A673 (cell line): Measurements from ENCODE around the gene MIS12. TPM values are rescaled to one million over a fixed set of nuclear protein-coding genes. Genes with fewer than 3 reads are reported as not detected.

Experiments
- BruUV-seq: library from RNA; stranded (reverse); fragments of 400-500 nt; replicated peaks from 2 replicates; lab custom pipeline; 2021; lab: Mats Ljungman, UMichigan
- CTCF ChIA-PET: fragments of 300-600 bp; sonication (Branson Sonifier 250); formaldehyde crosslinking; loops from one replicate; lab custom pipeline; 2022; ENCODE audit warnings: antibody characterized with exemption; lab: Charles Lee
- POLR2A ChIA-PET: fragments of 300-600 bp; sonication (Branson Sonifier 250); formaldehyde crosslinking; loops from one replicate; lab custom pipeline; 2022; ENCODE audit warnings: antibody characterized with exemption; ENCODE audit not compliant: low non-redundant PET; lab: Charles Lee
- DNase-seq: peaks from one replicate; pipeline ENCODE4 v3.0.0-alpha.2; 2015; ENCODE audit warnings: low spot score
- H3K27ac ChIP-seq: fragments of 200-600 bp; sonication (generic); 2 replicates; pipeline ENCODE4 v1.5.1; 2016; ENCODE audit warnings: mixed run types, low read depth, mild to moderate bottlenecking, mixed read lengths, antibody characterized with exemption, low read length; ENCODE audit not compliant: poor library complexity, severe bottlenecking
- H3K27me3 ChIP-seq: fragments of 200-600 bp; sonication (generic); replicated peaks from 2 replicates; pipeline ENCODE4 v1.6.1; 2017; ENCODE audit warnings: mixed run types, low read depth, mild to moderate bottlenecking, mixed read lengths, antibody characterized with exemption, low read length; ENCODE audit not compliant: insufficient read depth, poor library complexity
- H3K36me3 ChIP-seq: fragments of 200-600 bp; sonication (generic); 2 replicates; pipeline ENCODE4 v1.6.1; 2016; ENCODE audit warnings: mixed run types, mild to moderate bottlenecking, mixed read lengths, antibody characterized with exemption, low read length; ENCODE audit not compliant: insufficient read depth, poor library complexity, severe bottlenecking
- H3K4me1 ChIP-seq: fragments of 200-600 bp; sonication (generic); 2 replicates; pipeline ENCODE4 v1.6.1; 2017; ENCODE audit warnings: mixed run types, mild to moderate bottlenecking, mixed read lengths, antibody characterized with exemption, low read length; ENCODE audit not compliant: insufficient read depth, poor library complexity, severe bottlenecking
- H3K4me3 ChIP-seq: fragments of 200-600 bp; sonication (generic); 2 replicates; pipeline ENCODE4 v1.5.1; 2016; ENCODE audit warnings: low read depth, mixed run types, mild to moderate bottlenecking, mixed read lengths, low read length; ENCODE audit not compliant: poor library complexity, severe bottlenecking
- H3K9me3 ChIP-seq: fragments of 200-600 bp; sonication (generic); 2 replicates; pipeline ENCODE4 v1.6.1; 2016; ENCODE audit warnings: mixed run types, low read depth, mild to moderate bottlenecking, mixed read lengths, antibody characterized with exemption, low read length; ENCODE audit not compliant: poor library complexity, severe bottlenecking
- CTCF ChIP-seq: fragments of 300-800, 200-600 bp; sonication (generic); conservative IDR thresholded peaks from 2 replicates; pipeline ENCODE4 v1.5.1; 2017; ENCODE audit warnings: low read depth, mild to moderate bottlenecking, antibody characterized with exemption, low read length, moderate library complexity, mixed read lengths
- EZH2 ChIP-seq: fragments of 200-600 bp; sonication (generic); IDR thresholded peaks from 2 replicates; pipeline ENCODE4 v1.6.1; 2017; ENCODE audit warnings: borderline replicate concordance, low read depth, mild to moderate bottlenecking, mixed read lengths, antibody characterized with exemption, low read length; ENCODE audit not compliant: poor library complexity, severe bottlenecking
- intact Hi-C: fragments of 100-400 bp; cut with micrococcal nuclease; formaldehyde crosslinking; loops from one replicate; pipeline ENCODE4 v1.10.0; 2022; ENCODE audit not compliant: unreplicated experiment
- total RNA-seq: library from RNA; stranded (reverse); gene quantifications from 2 replicates; pipeline ENCODE4 v1.2.3, GENCODE V29; 2021

Gene MIS12
- total RNA-seq, 1 experiment from 2014 or later: 33.9 TPM

DNA sequence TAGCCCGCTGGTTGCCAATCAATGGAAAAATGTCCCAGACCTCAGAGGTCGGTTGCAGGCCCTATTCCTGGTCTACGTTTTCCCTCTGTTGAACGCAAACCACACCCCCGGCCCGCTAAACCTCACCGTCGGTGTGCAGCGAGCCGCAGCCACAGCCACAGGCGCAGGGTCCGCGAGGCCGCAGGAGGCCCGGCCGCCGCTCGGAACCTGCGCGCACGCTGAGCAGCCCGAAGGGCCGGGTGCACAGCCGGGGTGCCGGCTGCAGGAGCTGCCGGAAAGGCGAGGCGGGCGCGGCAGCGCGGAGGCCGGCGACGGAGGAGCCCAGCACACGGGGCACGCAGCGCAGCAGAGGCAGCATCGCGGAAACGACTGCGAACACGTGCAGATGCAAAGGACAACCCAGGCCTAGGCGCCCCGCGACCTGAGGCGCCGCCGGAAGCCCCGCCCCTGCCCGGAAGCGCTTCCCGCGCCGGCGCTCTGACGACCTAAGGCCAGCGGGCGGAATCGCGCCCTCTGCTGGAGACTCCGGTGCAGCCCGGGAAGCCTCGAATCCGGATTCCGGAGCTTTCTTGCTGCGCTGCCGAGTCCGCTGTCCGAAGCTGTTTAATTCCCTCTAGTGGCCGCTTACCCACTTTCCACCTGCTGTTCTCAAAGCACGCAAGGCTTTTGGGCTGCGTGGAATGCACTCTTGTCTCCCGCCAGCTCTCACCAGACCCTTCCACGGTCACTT lies 47.5 kb upstream of the MIS12 start, which contains the start of gene C1QBP:
TSS of gene C1QBP (minus strand) at position 440 of the 730 bp plus-strand sequence. CDS start at position 358, 82 bp downstream.
- Histone ChIP-seq H3K27ac (peak within 1 kb of the TSS; percentile 86), H3K9me3 (no peaks in the 10 kb centered on the region), H3K36me3 (peaks cover 56% of the 10 kb centered on the region), H3K4me3 (peak within 1 kb of the TSS; percentile 96), H3K4me1 (peaks cover 21% of the 10 kb centered on the region), H3K27me3 (no peaks in the 10 kb centered on the region)
- peak; percentile 94 for DNase-seq
- no TSS peak for BruUV-seq
- intact Hi-C loops: loop anchor here (10.0 kb wide), 1 partner anchor 184 kb away; no protein-coding TSS in a partner anchor
- ChIA-PET CTCF (interaction anchor here (0.7 to 1.3 kb wide), 9 partner anchors 10 to 998 kb away, joined by 3 to 6 read pairs (median 3); partner anchors contain the start of genes DHX33 and NUP88), POLR2A (no interaction called here)
- TF ChIP-seq EZH2 (no peak), CTCF (peak; percentile 98)

GRCh38 chr17:5439446-5439764 lies 47.0 kb upstream of the MIS12 start:
- Histone ChIP-seq H3K9me3 (no peaks in the 10 kb centered on the region), H3K4me1 (peaks cover 21% of the 10 kb centered on the region), H3K27ac (peak overlapping the region; percentile 86), H3K4me3 (peak overlapping the region; percentile 96), H3K27me3 (no peaks in the 10 kb centered on the region), H3K36me3 (peaks cover 56% of the 10 kb centered on the region)
- no peak for DNase-seq
- ChIA-PET POLR2A (no interaction called here), CTCF (interaction anchor here (0.7 to 1.3 kb wide), 8 partner anchors 10 to 997 kb away, joined by 3 to 6 read pairs (median 4); partner anchors contain the start of genes DHX33 and NUP88)
- no TSS peak for BruUV-seq
- intact Hi-C loops: loop anchor here (10.0 kb wide), 1 partner anchor 185 kb away; no protein-coding TSS in a partner anchor
- peak; percentile 20; the same call in 1 of the 2 replicates for TF ChIP-seq CTCF
- no peak for TF ChIP-seq EZH2

GRCh38 chr17:5443728-5444127 lies 42.6 kb upstream of the MIS12 start:
- peaks cover 41% of the 10 kb centered on the region for H3K36me3 ChIP-seq

More at GRCh38 chr17:5443728-5444127, 42.6 kb upstream of the MIS12 start:
- Histone ChIP-seq H3K27me3 (no peaks in the 10 kb centered on the region), H3K4me3 (no peak overlapping the region), H3K27ac (no peak overlapping the region), H3K4me1 (no peaks in the 10 kb centered on the region), H3K9me3 (no peaks in the 10 kb centered on the region)
- DNase-seq: no peak
- no peak for TF ChIP-seq CTCF
- intact Hi-C loops: no loop called here
- POLR2A ChIA-PET: no interaction called here
- CTCF ChIA-PET: no interaction called here
- no TSS peak for BruUV-seq
